ENCODE results near the gene GNG11. TPM values are rescaled to one million over a fixed set of nuclear protein-coding genes. Genes with fewer than 3 reads are reported as not detected.
"Not testable (repeated sequence)": the region's sequence is repeated elsewhere in the genome, so short reads cannot be mapped to it uniquely, and the experiment has no call there.

GNG11 gene
- total RNA-seq, 1 donor: 22.8 TPM

DNA sequence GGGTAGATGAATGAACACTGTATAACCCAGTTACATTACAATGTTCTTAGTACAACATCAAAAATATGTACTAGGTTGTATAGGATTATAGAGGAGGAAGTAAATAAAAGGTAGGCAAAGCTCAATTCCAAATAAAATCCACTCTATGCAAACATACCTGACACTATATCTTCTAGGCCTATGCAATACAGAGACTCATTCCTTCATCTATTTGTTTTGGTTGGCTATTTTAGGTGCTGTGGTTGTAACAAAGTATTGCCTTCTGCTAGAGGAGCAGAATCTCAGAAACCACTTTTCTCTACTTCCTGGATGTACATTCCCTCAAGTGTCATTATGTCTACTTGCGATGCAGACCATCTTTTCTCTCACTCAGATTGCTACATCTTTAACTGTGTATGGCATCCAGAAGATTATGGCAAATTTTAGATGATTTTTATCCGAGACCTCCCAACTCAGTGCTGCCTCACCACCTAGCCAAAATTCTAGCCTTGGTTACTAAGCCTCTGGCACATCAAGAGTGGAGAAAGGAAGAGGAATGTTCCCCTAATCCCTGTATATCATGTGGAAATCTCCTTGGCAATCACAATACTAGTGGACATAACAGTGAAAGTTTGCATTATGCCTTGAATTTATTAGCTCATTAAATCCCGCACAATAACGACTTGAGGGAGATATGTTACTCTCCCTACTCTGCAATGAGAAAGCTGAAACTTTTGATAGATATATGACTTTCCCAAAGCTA lies 25.5 kb upstream of the GNG11 start:
- no peak overlapping the region for H3K4me3 ChIP-seq (ENCODE audit: low read length)
- H3K27me3 ChIP-seq (ENCODE audit: insufficient read depth, low read length): peaks cover 28% of the 10 kb centered on the region
- no peaks in the 10 kb centered on the region for H3K4me1 ChIP-seq (ENCODE audit: insufficient read depth, low read length)
- H3K9me3 ChIP-seq (ENCODE audit: low read depth, low read length): no peaks in the 10 kb centered on the region

DNA sequence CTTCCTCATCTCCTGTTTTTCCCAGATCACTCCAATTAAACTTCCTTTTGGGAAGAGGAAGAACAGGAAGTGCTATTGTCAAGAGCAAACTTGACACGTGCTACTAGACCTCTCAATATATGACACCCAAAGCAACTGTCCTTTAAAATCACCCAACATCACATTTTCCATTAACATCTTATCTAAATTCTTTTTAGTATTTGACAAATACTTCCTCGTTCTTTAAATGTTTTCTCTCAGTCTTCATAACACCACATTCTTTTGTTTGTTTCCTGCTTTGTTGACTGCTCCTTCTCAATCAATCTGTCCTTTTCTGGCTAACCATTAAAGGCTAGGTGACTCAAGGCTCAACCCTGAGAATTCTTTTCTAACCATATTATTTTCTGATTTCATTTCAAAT lies 23.9 kb upstream of the GNG11 start:
- H3K9me3 ChIP-seq (ENCODE audit: low read depth, low read length): no peaks in the 10 kb centered on the region
- H3K4me1 ChIP-seq (ENCODE audit: insufficient read depth, low read length): no peaks in the 10 kb centered on the region
- peaks cover 17% of the 10 kb centered on the region for H3K27me3 ChIP-seq (ENCODE audit: insufficient read depth, low read length)
- H3K4me3 ChIP-seq (ENCODE audit: low read length): no peak overlapping the region

DNA sequence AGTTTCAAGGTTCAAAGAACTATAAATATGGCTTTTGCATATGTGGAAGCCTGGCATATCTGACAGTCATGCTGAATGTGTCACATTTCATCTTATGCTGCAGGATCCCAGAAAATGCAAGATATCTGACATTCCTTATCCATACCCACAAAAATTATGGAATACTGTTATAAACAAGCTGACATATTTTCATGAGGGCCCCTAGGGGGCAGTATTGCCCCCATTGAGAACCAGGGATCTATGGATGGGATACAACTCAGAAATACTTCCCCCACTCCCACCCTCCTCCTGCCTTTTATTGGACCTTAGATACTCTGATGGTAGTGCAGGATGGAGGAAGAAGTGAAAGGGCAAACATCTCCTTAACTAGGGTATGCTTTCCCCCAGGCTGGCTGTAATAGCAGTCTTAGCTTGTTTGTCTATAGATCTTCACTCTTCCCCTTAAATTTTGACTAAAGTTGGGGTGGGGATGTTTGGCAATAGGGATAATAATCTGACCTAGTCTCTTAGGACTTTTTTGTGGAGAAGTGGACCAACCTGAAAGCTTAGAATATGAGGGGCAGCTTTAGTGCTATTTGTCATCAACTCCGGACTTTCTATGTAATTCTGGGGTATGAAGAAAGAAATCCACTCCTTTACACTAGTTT lies 18.6 kb upstream of the GNG11 start:
- no peaks in the 10 kb centered on the region for H3K4me1 ChIP-seq (ENCODE audit: insufficient read depth, low read length)
- H3K27me3 ChIP-seq (ENCODE audit: insufficient read depth, low read length): peaks cover 7% of the 10 kb centered on the region
- no peak overlapping the region for H3K4me3 ChIP-seq (ENCODE audit: low read length)
- H3K9me3 ChIP-seq (ENCODE audit: low read depth, low read length): no peaks in the 10 kb centered on the region

DNA sequence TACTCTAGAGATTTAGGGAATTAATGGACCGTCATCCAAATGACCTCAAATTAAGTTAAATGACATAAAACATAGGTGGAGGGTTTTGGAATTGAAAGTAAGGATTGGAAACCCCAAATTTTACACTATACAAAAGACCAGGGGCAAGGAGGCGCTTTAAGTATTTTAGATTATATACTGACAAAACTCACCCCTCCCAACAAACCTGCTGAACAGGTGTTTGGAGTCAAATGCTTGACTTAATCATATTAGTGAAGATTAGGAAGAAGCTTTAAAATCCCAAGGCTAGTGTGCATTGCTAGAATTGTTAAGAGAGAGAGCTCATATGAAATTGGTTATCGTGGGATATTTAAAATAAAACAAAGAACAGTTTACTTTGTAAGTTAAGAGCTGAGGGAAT lies 15.3 kb upstream of the GNG11 start, which contains the start of gene GNGT1:
Gene GNGT1 (plus strand): TSS at position 301 of the 400 bp plus-strand sequence. CDS start 180 bp downstream, outside the sequence.
- Histone ChIP-seq H3K4me1 (ENCODE audit: insufficient read depth, low read length) (no peaks in the 10 kb centered on the region), H3K4me3 (ENCODE audit: low read length) (no peak within 1 kb of the TSS), H3K27me3 (ENCODE audit: insufficient read depth, low read length) (peaks cover 3% of the 10 kb centered on the region), H3K9me3 (ENCODE audit: low read depth, low read length) (no peaks in the 10 kb centered on the region)

DNA sequence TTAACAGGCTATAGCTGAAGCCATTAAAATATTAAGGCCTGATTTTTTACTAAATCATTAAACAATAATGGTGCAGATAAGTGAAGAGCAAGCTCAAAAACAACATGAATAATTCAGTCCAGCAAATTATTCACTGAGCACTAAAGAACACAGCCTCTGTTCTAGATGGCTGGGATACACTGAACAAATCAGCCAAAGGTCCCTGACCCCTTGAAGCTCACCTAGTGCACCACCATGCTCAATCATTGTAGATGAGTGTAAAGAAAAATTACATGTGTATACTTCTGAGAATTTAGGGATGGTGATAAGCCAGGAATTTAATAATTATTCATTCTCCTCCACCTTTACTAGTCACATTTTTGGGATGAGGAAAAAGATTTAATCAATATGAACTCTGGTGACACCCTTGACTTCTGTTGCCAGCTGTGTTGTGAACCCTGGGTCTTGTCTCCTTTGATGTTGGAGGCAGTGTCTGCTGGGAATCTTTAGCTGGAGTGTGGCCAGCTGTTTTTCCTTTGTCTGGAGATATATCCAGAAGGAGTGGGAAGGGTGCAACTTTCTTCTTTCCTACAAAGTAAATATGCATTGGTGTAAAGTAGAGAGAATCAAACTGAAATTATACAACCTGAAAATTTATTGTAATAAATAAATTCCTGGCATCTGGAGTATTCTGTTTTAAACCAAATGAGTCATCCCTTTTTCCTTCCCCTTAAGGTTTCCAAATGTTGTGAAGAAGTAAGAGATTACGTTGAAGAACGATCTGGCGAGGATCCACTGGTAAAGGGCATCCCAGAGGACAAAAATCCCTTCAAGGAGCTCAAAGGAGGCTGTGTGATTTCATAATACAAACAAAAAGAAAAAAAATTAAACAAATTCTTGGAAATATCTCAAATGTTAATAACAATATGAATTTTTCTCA lies 11.2 kb upstream of the GNG11 start:
- no peak overlapping the region for H3K4me3 ChIP-seq (ENCODE audit: low read length)
- no peaks in the 10 kb centered on the region for H3K27me3 ChIP-seq (ENCODE audit: insufficient read depth, low read length)
- H3K9me3 ChIP-seq (ENCODE audit: low read depth, low read length): no peaks in the 10 kb centered on the region
- no peaks in the 10 kb centered on the region for H3K4me1 ChIP-seq (ENCODE audit: insufficient read depth, low read length)

DNA sequence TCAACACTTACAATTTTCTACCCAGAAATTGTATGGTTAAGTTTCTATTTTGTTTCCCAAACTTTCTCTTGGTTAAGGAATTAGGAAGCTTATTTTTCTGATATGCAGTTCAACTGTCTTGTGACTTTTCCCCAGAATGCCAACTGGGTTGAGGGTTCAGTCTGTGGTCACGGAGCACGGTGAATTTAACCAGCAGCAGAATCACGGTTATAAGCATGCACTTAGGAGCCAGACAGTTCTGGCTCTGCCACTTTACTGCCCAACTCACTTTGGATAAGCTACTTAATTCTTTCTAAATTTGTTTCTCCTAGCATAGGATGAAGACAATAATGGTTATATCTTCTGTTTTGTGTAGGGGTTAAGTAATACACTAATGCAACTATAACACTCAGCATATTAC lies 10.3 kb upstream of the GNG11 start:
- H3K27me3 ChIP-seq (ENCODE audit: insufficient read depth, low read length); H3K4me3 ChIP-seq (ENCODE audit: low read length); H3K9me3 ChIP-seq (ENCODE audit: low read depth, low read length); H3K4me1 ChIP-seq (ENCODE audit: insufficient read depth, low read length): not testable (repeated sequence)

DNA sequence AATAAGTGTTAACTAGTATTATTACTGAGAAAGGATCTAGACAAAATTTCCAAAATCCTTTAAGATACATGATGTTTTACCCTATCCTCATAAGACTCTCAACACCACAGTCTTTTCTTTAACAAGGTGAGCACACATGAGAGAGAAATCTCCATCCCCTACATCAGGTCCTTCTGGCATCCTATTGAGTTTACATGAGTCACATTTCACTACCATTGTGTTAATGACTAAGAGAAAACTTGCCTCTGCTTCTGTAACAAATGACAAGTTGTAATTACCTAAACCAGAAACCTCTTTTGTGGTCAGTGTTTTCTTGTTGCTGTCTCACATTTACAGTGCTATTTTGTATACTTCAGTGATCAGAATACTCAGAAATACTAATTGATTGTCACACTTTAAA lies 9.9 kb upstream of the GNG11 start:
- H3K9me3 ChIP-seq (ENCODE audit: low read depth, low read length); H3K4me1 ChIP-seq (ENCODE audit: insufficient read depth, low read length); H3K4me3 ChIP-seq (ENCODE audit: low read length); H3K27me3 ChIP-seq (ENCODE audit: insufficient read depth, low read length): not testable (repeated sequence)

DNA sequence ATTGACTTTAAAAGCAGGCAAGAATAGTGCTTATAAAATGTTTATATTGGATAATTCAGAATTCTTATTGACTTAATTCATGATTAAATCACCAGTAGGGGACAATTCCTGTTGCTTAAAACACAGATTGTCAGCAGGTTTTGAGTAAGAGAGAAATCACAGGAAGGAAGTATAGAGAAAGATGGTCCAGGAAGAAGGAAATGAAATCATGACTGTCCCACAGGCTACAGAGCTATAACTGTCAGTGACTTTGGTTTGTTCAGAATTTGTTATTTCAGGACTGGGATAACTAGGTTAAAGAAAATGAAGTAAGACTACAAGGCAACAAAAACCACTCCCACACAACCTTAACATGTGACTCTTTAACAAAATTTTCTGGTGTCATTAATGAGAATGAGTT lies 8.3 kb upstream of the GNG11 start:
- no peak overlapping the region for H3K4me3 ChIP-seq (ENCODE audit: low read length)
- no peaks in the 10 kb centered on the region for H3K4me1 ChIP-seq (ENCODE audit: insufficient read depth, low read length)
- no peaks in the 10 kb centered on the region for H3K9me3 ChIP-seq (ENCODE audit: low read depth, low read length)
- no peaks in the 10 kb centered on the region for H3K27me3 ChIP-seq (ENCODE audit: insufficient read depth, low read length)

DNA sequence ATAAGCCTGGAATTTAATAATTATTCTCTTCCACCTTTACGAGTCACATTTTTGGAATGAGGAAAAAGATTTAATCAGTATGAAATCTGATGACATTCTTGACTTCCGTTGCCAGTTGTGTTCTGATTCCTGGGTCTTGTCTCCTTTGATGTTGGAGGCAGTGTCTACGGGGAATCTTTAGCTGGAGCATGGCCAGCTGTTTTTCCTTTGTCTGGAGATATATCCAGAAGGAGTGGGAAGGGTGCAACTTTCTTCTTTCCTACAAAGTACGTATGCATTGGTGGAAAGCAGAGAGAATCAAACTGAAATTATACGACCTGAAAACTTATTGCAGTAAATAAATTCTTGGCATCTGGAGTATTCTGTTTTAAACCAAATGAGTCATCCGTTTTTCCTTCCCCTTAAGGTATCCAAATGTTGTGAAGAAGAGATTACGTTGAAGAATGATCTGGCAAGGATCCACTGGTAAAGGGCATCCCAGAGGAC lies 6.9 kb upstream of the GNG11 start:
- H3K4me3 ChIP-seq (ENCODE audit: low read length): no peak overlapping the region
- no peaks in the 10 kb centered on the region for H3K9me3 ChIP-seq (ENCODE audit: low read depth, low read length)
- H3K27me3 ChIP-seq (ENCODE audit: insufficient read depth, low read length): no peaks in the 10 kb centered on the region
- H3K4me1 ChIP-seq (ENCODE audit: insufficient read depth, low read length): no peaks in the 10 kb centered on the region

DNA sequence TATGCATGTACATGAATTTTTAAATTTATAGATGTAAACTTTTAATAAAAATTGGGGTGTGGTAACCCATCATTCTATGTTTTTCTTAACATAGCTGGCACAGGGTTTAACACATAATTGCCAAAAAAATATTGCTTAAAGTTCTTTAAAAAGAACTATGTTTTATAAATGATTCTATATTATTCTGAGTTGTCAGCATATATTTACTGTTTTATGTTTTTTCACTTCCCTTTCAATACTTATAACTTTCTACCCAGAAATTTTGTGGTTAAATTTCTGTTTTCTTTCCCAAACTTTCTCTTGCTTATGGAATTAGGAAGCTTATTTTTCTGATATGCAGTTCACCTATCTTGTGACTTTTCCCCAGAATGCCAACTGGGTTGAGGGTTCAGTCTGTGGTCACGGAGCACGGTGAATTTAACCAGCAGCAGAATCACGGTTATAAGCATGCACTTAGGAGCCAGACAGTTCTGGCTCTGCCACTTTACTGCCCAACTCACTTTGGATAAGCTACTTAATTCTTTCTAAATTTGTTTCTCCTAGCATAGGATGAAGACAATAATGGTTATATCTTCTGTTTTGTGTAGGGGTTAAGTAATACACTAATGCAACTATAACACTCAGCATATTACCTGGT lies 6.2 kb upstream of the GNG11 start:
- H3K27me3 ChIP-seq (ENCODE audit: insufficient read depth, low read length); H3K4me1 ChIP-seq (ENCODE audit: insufficient read depth, low read length): not testable (repeated sequence)

DNA sequence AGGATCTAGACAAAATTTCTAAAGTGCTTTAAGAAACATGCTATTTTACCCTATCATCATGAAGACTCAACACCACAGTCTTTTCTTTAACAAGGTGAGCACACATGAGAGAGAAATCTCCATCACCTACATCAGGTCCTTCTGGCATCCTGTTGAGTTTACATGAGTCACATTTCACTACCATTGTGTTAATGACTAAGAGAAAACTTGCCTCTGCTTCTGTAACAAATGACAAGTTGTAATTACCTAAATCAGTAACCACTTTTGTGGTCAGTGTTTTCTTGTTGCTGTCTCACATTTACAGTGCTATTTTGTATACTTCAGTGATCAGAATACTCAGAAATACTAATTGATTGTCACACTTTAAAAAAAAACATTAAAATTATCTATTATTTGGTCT lies 5.6 kb upstream of the GNG11 start:
- not testable (repeated sequence) for H3K4me1 ChIP-seq (ENCODE audit: insufficient read depth, low read length); H3K4me3 ChIP-seq (ENCODE audit: low read length); H3K27me3 ChIP-seq (ENCODE audit: insufficient read depth, low read length); H3K9me3 ChIP-seq (ENCODE audit: low read depth, low read length)

More for the DNA sequence above, 6.2 kb upstream of the GNG11 start:
- H3K9me3 ChIP-seq (ENCODE audit: low read depth, low read length); H3K4me3 ChIP-seq (ENCODE audit: low read length): not testable (repeated sequence)

DNA sequence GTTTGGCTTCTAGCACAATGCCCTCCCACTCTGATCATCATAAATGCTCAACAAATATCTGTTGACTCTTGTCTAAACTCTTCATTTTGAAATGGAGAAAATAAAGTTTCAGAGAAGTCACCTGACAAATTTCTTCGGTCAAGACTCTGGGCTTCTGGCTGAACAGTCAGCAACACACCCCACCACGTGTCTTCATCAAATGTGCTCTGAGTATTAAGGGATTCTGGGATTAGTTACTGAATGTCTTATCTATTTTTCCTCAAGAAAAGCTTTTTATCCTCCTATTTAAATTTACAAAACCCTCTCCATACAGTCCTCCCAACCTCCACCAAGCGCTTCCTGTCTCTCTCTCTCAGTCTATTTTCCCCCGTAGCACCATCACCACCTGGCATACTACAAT lies 5.2 kb upstream of the GNG11 start:
- not testable (repeated sequence) for H3K9me3 ChIP-seq (ENCODE audit: low read depth, low read length); H3K27me3 ChIP-seq (ENCODE audit: insufficient read depth, low read length); H3K4me3 ChIP-seq (ENCODE audit: low read length); H3K4me1 ChIP-seq (ENCODE audit: insufficient read depth, low read length)

DNA sequence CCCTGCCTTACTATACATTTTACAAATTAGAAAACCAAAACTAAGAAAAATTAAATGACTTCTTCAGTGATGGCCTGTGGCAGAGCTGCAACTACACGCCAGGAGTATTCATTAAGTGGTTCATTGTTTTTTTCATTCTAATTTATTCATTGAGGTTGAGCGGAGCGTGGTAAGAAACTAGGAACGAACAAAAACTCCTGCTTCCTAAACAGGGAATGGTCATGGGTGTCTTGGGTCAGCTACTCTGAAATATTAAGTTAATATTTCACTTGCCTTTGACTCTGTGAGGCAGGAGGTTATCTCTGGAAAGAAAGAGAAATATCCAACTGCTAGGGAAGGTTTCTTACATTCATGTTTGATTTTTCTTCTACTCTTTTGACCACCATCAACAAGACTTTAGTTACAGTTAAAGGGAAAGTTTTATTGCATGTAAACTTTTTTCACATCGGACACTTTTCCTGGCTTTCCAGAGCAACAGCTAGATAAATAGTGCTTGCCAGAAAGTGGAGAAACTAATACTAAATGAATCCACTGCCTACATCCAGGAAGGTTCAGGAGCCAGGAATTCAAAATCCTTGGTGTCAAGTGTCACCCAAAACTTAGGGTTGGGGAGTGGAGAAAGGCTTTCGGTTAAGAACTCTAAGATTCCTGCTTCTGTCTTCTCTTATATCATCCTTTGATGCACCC lies 896 bp upstream of the GNG11 start:
- Histone ChIP-seq H3K4me1 (ENCODE audit: insufficient read depth, low read length) (peaks cover 11% of the 10 kb centered on the region), H3K9me3 (ENCODE audit: low read depth, low read length) (no peaks in the 10 kb centered on the region), H3K27me3 (ENCODE audit: insufficient read depth, low read length) (peaks cover 23% of the 10 kb centered on the region), H3K4me3 (ENCODE audit: low read length) (no peak overlapping the region)

DNA sequence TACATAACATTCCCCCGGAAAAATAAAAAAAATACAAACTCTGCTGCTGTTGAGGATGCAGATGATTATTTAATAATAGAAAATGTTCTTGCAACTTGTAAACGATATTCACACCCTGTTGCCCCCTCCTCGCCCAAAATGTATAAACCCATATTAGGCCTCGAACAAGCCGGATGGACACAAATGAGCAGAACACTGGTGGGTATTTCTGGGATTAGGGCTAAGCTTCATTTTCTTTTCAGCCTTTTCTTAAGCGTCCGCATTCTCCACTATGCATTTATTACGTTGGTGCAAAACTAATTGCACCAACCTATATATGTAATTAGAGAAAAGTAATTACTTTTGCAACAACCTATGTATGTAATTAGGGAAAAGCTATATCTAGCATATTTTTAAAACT lies 349 bp upstream of the GNG11 start:
- H3K4me1 ChIP-seq (ENCODE audit: insufficient read depth, low read length): peaks cover 11% of the 10 kb centered on the region
- H3K27me3 ChIP-seq (ENCODE audit: insufficient read depth, low read length): peaks cover 23% of the 10 kb centered on the region
- H3K4me3 ChIP-seq (ENCODE audit: low read length): no peak overlapping the region
- H3K9me3 ChIP-seq (ENCODE audit: low read depth, low read length): no peaks in the 10 kb centered on the region
